ENCODE data around the gene RPS6KA2. TPM values are rescaled to one million over a fixed set of nuclear protein-coding genes. Genes with fewer than 3 reads are reported as not detected.

Gene RPS6KA2
- total RNA-seq, 2 donors from 2014 or later, result 7.8 to 13.6 TPM

GRCh38 chr6:166412156-166412910, 214.7 kb downstream of the RPS6KA2 start:
- intact Hi-C loops (cut with DNase I), result no loop called here
- Histone ChIP-seq H3K36me3 (no peaks in the 10 kb centered on the region), H3K4me1 (no peaks in the 10 kb centered on the region)

GRCh38 chr6:166411721-166412151, 215.3 kb downstream of the RPS6KA2 start:
- DNase-seq, result no peak
- no peaks in the 10 kb centered on the region for H3K36me3 ChIP-seq
- no peaks in the 10 kb centered on the region for H3K4me1 ChIP-seq
- H3K4me3 ChIP-seq, result no peak overlapping the region
- no peak overlapping the region for H3K27ac ChIP-seq
- intact Hi-C loops (cut with DNase I), result no loop called here
- no peaks in the 10 kb centered on the region for H3K27me3 ChIP-seq
- TF ChIP-seq, protein P1, sequence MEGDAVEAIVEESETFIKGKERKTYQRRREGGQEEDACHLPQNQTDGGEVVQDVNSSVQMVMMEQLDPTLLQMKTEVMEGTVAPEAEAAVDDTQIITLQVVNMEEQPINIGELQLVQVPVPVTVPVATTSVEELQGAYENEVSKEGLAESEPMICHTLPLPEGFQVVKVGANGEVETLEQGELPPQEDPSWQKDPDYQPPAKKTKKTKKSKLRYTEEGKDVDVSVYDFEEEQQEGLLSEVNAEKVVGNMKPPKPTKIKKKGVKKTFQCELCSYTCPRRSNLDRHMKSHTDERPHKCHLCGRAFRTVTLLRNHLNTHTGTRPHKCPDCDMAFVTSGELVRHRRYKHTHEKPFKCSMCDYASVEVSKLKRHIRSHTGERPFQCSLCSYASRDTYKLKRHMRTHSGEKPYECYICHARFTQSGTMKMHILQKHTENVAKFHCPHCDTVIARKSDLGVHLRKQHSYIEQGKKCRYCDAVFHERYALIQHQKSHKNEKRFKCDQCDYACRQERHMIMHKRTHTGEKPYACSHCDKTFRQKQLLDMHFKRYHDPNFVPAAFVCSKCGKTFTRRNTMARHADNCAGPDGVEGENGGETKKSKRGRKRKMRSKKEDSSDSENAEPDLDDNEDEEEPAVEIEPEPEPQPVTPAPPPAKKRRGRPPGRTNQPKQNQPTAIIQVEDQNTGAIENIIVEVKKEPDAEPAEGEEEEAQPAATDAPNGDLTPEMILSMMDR (IDR thresholded peaks at IDR 0.05), result no peak
- H3K9me3 ChIP-seq, result no peaks in the 10 kb centered on the region
- H3K9ac ChIP-seq (ENCODE audit: low read depth in 2 of 2, low read length in 2 of 2), result no peak overlapping the region

More at GRCh38 chr6:166412156-166412910, 214.7 kb downstream of the RPS6KA2 start:
- no peaks in the 10 kb centered on the region for H3K27me3 ChIP-seq
- H3K9ac ChIP-seq (ENCODE audit: low read depth in 2 of 2, low read length in 2 of 2), result no peak overlapping the region
- H3K9me3 ChIP-seq, result no peaks in the 10 kb centered on the region
- DNase-seq, result no peak
- no peak overlapping the region for H3K27ac ChIP-seq
- H3K4me3 ChIP-seq, result no peak overlapping the region
- TF ChIP-seq, protein P1 (IDR thresholded peaks at IDR 0.05), result no peak

DNA sequence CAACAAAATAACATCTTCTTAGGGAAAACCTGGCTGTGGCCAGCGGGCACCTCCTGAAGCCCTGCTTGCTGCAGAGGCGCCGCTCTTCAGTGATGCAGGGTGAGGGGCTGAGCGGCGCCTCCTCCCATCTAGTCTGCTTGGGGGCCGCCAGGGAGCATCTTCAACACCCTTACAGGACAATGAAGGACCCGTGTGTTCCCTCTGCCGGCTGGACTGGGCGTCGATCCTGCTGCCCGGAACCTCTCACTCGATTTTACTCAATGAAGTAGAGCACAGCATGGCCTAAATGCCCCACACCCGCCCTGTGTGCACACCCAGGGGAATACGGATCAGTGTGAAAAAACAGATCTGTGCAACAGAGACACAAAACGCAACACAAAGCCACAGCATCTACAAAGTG, 215.8 kb downstream of the RPS6KA2 start:
- Histone ChIP-seq H3K4me3 (no peak overlapping the region), H3K36me3 (no peaks in the 10 kb centered on the region), H3K4me1 (no peaks in the 10 kb centered on the region), H3K9ac (ENCODE audit: low read depth in 2 of 2, low read length in 2 of 2) (no peak overlapping the region), H3K27ac (no peak overlapping the region), H3K27me3 (no peaks in the 10 kb centered on the region), H3K9me3 (no peaks in the 10 kb centered on the region)
- intact Hi-C loops (cut with DNase I), result no loop called here
- no peak for DNase-seq
- TF ChIP-seq, protein P1 (IDR thresholded peaks at IDR 0.05), result no peak

GRCh38 chr6:166410426-166410935, 216.6 kb downstream of the RPS6KA2 start:
- TF ChIP-seq, protein P1 (IDR thresholded peaks at IDR 0.05), result no peak
- H3K9ac ChIP-seq (ENCODE audit: low read depth in 2 of 2, low read length in 2 of 2), result no peak overlapping the region
- no peak overlapping the region for H3K4me3 ChIP-seq
- H3K9me3 ChIP-seq, result no peaks in the 10 kb centered on the region
- H3K4me1 ChIP-seq, result no peaks in the 10 kb centered on the region
- DNase-seq, result no peak
- intact Hi-C loops (cut with DNase I), result no loop called here
- H3K36me3 ChIP-seq, result no peaks in the 10 kb centered on the region
- no peaks in the 10 kb centered on the region for H3K27me3 ChIP-seq
- H3K27ac ChIP-seq, result no peak overlapping the region

- TF ChIP-seq, protein P1 (IDR thresholded peaks at IDR 0.05), result no peak
- Histone ChIP-seq H3K4me3 (no peak overlapping the region), H3K9ac (ENCODE audit: low read depth in 2 of 2, low read length in 2 of 2) (no peak overlapping the region), H3K27ac (no peak overlapping the region), H3K9me3 (no peaks in the 10 kb centered on the region), H3K27me3 (no peaks in the 10 kb centered on the region), H3K4me1 (no peaks in the 10 kb centered on the region), H3K36me3 (no peaks in the 10 kb centered on the region)
- no peak for DNase-seq
- intact Hi-C loops (cut with DNase I), result no loop called here
These were observed 217.9 kb downstream of the RPS6KA2 start for GRCh38 chr6:166408936-166409755.

Data from colonic mucosa (tissue), 4 donors.